GM12878 (cell line): Measurements from ENCODE around the gene COQ8B. TPM values are rescaled to one million over a fixed set of nuclear protein-coding genes. Genes with fewer than 3 reads are reported as not detected.
"Not testable (repeated sequence)": the region's sequence is repeated elsewhere in the genome, so short reads cannot be mapped to it uniquely, and the experiment has no call there.

ENCODE experiments used
- ATAC-seq: fragments of 200-7000 bp; cut with Tn5 transposase; 3 replicates; pipeline ENCODE4 v1.9.1; 2020; ENCODE audit warnings: mild to moderate bottlenecking, moderate library complexity
- BruUV-seq: library from RNA; stranded (reverse); fragments of 400-500 nt; replicated peaks from 2 replicates; lab custom pipeline; 2021; lab: Mats Ljungman, UMichigan
- CTCF ChIA-PET: fragments of 300-600 bp; sonication (Branson Sonifier 250); formaldehyde crosslinking; extraction: SDS; loops from one replicate; lab custom pipeline; 2021; ENCODE audit warnings: inconsistent platforms; lab: Yijun Ruan, JAX
- POLR2A ChIA-PET: fragments of 350-600 bp; formaldehyde crosslinking; extraction: SDS; loops from one replicate; lab custom pipeline; 2021; ENCODE audit warnings: inconsistent platforms; lab: Charles Lee
- RAD21 ChIA-PET: fragments of 300-600 bp; sonication (Branson Sonifier 250); formaldehyde crosslinking; loops from one replicate; lab custom pipeline; 2023; ENCODE audit warnings: antibody characterized with exemption; ENCODE audit not compliant: unreplicated experiment; lab: Charles Lee
- SMC1A ChIA-PET: fragments of 300-600 bp; sonication (Branson Sonifier 250); formaldehyde crosslinking; loops from one replicate; lab custom pipeline; 2023; ENCODE audit not compliant: unreplicated experiment, uncharacterized antibody; lab: Charles Lee
- DNase-seq: peaks from one replicate; pipeline ENCODE4 v3.0.0-alpha.2; 2011; ENCODE audit warnings: low read depth, low spot score
- FAIRE-seq: peaks from 3 replicates; lab custom pipeline; 2011; peaks lifted over from hg19 to GRCh38; lab: Jason Lieb, UNC
- H2AFZ ChIP-seq: 2 replicates; pipeline ENCODE4 v1.6.0; 2011; ENCODE audit warnings: low read depth, low read length, control low read depth; ENCODE audit not compliant: control insufficient read depth
- H3K27ac ChIP-seq: 2 replicates; pipeline ENCODE4 v1.5.1; 2011; ENCODE audit warnings: control low read depth; ENCODE audit not compliant: control insufficient read depth, insufficient read depth
- H3K27me3 ChIP-seq, 2 experiments: replicated peaks in 1 of 2; 2 replicates each; pipeline versions ENCODE4 v1.6.0 to v1.6.1; 2011; ENCODE audit warnings: low read length in 1 of 2; ENCODE audit not compliant: control insufficient read depth in 2 of 2, insufficient read depth in 2 of 2
- H3K36me3 ChIP-seq, 2 experiments: 2 replicates each; pipeline ENCODE4 v1.5.1; 2011; ENCODE audit warnings: low read length in 1 of 2; ENCODE audit not compliant: control insufficient read depth in 2 of 2, insufficient read depth in 2 of 2
- H3K4me1 ChIP-seq: 2 replicates; pipeline ENCODE4 v1.6.1; 2011; ENCODE audit warnings: mild to moderate bottlenecking, low read length, moderate library complexity, mixed read lengths; ENCODE audit not compliant: control insufficient read depth, insufficient read depth
- H3K4me2 ChIP-seq: 2 replicates; pipeline ENCODE4 v1.6.0; 2011; ENCODE audit warnings: control low read depth; ENCODE audit not compliant: control insufficient read depth, insufficient read depth
- H3K4me3 ChIP-seq: fragments of 200-600 bp; sonication (generic); 2 replicates; pipeline ENCODE4 v1.5.1; 2016
- H3K79me2 ChIP-seq: 2 replicates; pipeline ENCODE4 v1.6.0; 2011; ENCODE audit warnings: low read length; ENCODE audit not compliant: control insufficient read depth, insufficient read depth
- H3K9ac ChIP-seq: 2 replicates; pipeline ENCODE4 v1.8.0; 2011; ENCODE audit warnings: low read length, control low read depth, mixed read lengths; ENCODE audit not compliant: control insufficient read depth, insufficient read depth
- H3K9me3 ChIP-seq: replicated peaks from 3 replicates; pipeline ENCODE4 v1.5.1; 2011; ENCODE audit warnings: mild to moderate bottlenecking, low read length; ENCODE audit not compliant: control insufficient read depth, insufficient read depth
- H4K20me1 ChIP-seq: 2 replicates; pipeline ENCODE4 v1.6.0; 2011; ENCODE audit not compliant: control insufficient read depth, insufficient read depth
- CBX5 ChIP-seq: sonication (generic); IDR thresholded peaks from 2 replicates; pipeline ENCODE4 v1.6.1; 2016; ENCODE audit warnings: low read depth, moderate library complexity, mild to moderate bottlenecking, inconsistent platforms
- E4F1 ChIP-seq: fragments of 450-650 bp; IDR thresholded peaks from 2 replicates; pipeline ENCODE4 v1.6.1; 2018; ENCODE audit warnings: borderline replicate concordance, mild to moderate bottlenecking; ENCODE audit not compliant: partially characterized antibody
- MYB ChIP-seq: fragments of 150-350 bp; IDR thresholded peaks from 2 replicates; pipeline ENCODE4 v1.6.1; 2014; ENCODE audit warnings: mild to moderate bottlenecking, low read depth, low read length, borderline replicate concordance
- NFXL1 ChIP-seq: fragments of 450-650 bp; IDR thresholded peaks from 2 replicates; pipeline ENCODE4 v1.6.1; 2017; ENCODE audit warnings: antibody characterized with exemption, mild to moderate bottlenecking, borderline replicate concordance
- RB1 ChIP-seq: fragments of 450-650 bp; formaldehyde crosslinking; IDR thresholded peaks from 2 replicates; pipeline ENCODE4 v1.6.1; 2017; ENCODE audit warnings: mild to moderate bottlenecking, borderline replicate concordance
- SMAD1 ChIP-seq: fragments of 450-650 bp; IDR thresholded peaks from 2 replicates; pipeline ENCODE4 v1.6.1; 2018; ENCODE audit warnings: mild to moderate bottlenecking, low read depth; ENCODE audit not compliant: partially characterized antibody
- WGBS: methylation state at CpG from one replicate; pipeline ENCODE4 v1.1.6; 2016; ENCODE audit warnings: low lambda C conversion rate; ENCODE audit not compliant: insufficient replicate concordance, insufficient coverage; ENCODE audit errors: missing lambda C conversion rate; 5-methylcytosine and 5-hydroxymethylcytosine counted together
- in situ Hi-C: fragments of 300-500 bp; cut with MboI; formaldehyde crosslinking; loops from 9 replicates; pipeline ENCODE4 v1.14.3; 2018; ENCODE audit warnings: mixed read lengths
- intact Hi-C: fragments of 100-400 bp; cut with micrococcal nuclease; formaldehyde crosslinking; loops from one replicate; pipeline ENCODE4 v1.14.2; 2022; ENCODE audit not compliant: unreplicated experiment
- polyA plus RNA-seq, 11 experiments: library from polyadenylated mRNA; depleted of rRNA in 4 of 11; unstranded in 6 of 11; stranded (reverse) in 5 of 11; fragments of >200 nt; fragmentation: Nextera tagmentation in 4 of 11; fragmentation: Illumina TruSeq in 1 of 11; extraction: Ambion mirVana in 4 of 11; extraction: Trizol in 1 of 11; gene quantifications; 1 replicate in 1 of 11; 2 replicates in 10 of 11; pipeline versions ENCODE4 v1.2.1 to v1.2.3, GENCODE V29; 2011 to 2016; ENCODE audit warnings: inconsistent platforms in 2 of 11, missing spikeins in 2 of 11, low read depth in 1 of 11
- total RNA-seq, 4 experiments: library from RNA; depleted of rRNA in 3 of 4; stranded (reverse); fragments of >200 nt in 3 of 4; fragmentation: Illumina TruSeq in 1 of 4; extraction: Trizol in 1 of 4; gene quantifications; 2 replicates each; pipeline versions ENCODE4 v1.2.1 to v1.2.3, GENCODE V29; 2013 to 2021

The COQ8B gene
- total and polyA plus RNA-seq, 10 of the 15 experiments (the other 5 are each of a cell fraction or from before 2014, with no cell fraction given): 0.39 to 37.1 (median 16.8) TPM

DNA sequence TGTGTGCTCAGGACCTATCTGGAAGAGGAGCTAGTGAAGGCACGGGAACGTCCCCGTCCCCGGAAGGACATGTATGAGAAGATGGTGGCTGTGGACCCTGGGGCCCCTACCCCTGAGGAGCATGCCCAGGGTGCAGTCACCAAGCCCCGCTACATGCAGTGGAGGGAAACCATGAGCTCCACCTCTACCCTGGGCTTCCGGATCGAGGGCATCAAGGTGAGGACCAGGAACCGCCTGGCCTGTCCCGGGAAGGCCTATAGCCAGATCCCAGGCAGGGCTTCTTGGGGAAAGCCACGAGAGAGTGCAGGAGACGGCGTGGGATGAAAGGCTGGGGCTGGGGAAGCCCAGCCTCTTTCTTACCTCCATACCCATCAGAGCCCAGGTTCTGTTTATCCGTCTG is 16.5 kb upstream of the COQ8B start (continued):
- no peak for TF ChIP-seq E4F1
- TF ChIP-seq CBX5: no peak
- TF ChIP-seq RB1: no peak
- TF ChIP-seq SMAD1: no peak
- TF ChIP-seq NFXL1: no peak
- no peak for TF ChIP-seq MYB

DNA sequence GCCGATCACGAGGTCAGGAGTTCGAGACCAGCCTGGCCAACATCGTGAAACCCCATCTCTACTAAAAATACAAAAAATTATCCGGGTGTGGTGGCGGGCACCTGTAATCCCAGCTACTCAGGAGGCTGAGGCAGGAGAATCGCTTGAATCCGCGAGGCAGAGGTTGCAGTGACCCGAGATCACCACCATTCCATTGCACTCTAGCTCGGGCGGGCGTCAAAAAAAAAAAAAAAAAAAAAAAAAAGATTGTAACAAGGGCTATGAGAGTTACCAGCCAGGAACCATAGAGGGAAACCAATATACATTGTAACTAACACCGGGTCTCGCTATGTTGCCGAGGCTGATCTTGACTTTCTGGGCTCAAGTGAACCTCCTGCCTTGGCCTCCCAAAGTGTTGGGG is 15.6 kb upstream of the COQ8B start:
- H3K27me3 ChIP-seq, H2AFZ ChIP-seq, H3K9ac ChIP-seq, RAD21 ChIA-PET, BruUV-seq, H3K4me3 ChIP-seq, H3K79me2 ChIP-seq, CTCF ChIA-PET, ATAC-seq, FAIRE-seq, DNase-seq, in situ Hi-C loops, H3K4me1 ChIP-seq, H3K36me3 ChIP-seq, H3K27ac ChIP-seq, H3K9me3 ChIP-seq, H3K4me2 ChIP-seq, intact Hi-C loops, H4K20me1 ChIP-seq: not testable (repeated sequence)
- POLR2A ChIA-PET: interaction anchor here (0.6 kb wide), 1 partner anchor 31 kb away, joined by 6 read pairs; no protein-coding TSS in a partner anchor
- 98% methylated on average over 13 of the region's 16 CpGs for WGBS
- SMC1A ChIA-PET: interaction anchor here (0.6 kb wide), 1 partner anchor 235 kb away, joined by 3 read pairs; no protein-coding TSS in a partner anchor

- ChIA-PET POLR2A (interaction anchor here (0.6 to 1.2 kb wide), 4 partner anchors 14 to 817 kb away, joined by 3 to 4 read pairs (median 3); partner anchors contain the start of gene COQ8B), SMC1A (interaction anchor here (1.0 to 1.2 kb wide), 2 partner anchors 17 to 19 kb away, joined by 3 read pairs; no protein-coding TSS in a partner anchor)
- H3K4me3 ChIP-seq, CTCF ChIA-PET, H3K79me2 ChIP-seq, H3K4me2 ChIP-seq, ATAC-seq, H4K20me1 ChIP-seq, H3K27me3 ChIP-seq, H3K9me3 ChIP-seq, H3K4me1 ChIP-seq, BruUV-seq, intact Hi-C loops, H3K36me3 ChIP-seq, RAD21 ChIA-PET, in situ Hi-C loops, H3K9ac ChIP-seq, H3K27ac ChIP-seq, H2AFZ ChIP-seq, DNase-seq, FAIRE-seq: not testable (repeated sequence)
- 94% methylated on average over 5 of the region's 5 CpGs for WGBS
Measured at GRCh38 chr19:40730065-40730464, 13.4 kb upstream of the COQ8B start.
